KMS-11 (cell line): ENCODE data around the gene G6PC3.

Experiments
- H2AFZ ChIP-seq: fragments of 200-600 bp; sonication (generic); 2 replicates; pipeline ENCODE4 v1.6.1; 2016; ENCODE audit warnings: antibody characterized with exemption, mixed run types, low read depth
- H3K27ac ChIP-seq: fragments of 200-600 bp; sonication (generic); 2 replicates; pipeline ENCODE4 v1.6.1; 2016; ENCODE audit warnings: mild to moderate bottlenecking, mixed run types
- H3K27me3 ChIP-seq: fragments of 200-600 bp; sonication (generic); 2 replicates; pipeline ENCODE4 v1.6.1; 2017; ENCODE audit warnings: mild to moderate bottlenecking, low read depth, mixed run types, moderate library complexity; ENCODE audit not compliant: insufficient read depth
- H3K36me3 ChIP-seq: fragments of 200-600 bp; sonication (generic); 2 replicates; pipeline ENCODE4 v1.6.1; 2017; ENCODE audit warnings: mild to moderate bottlenecking, mixed run types; ENCODE audit not compliant: insufficient read depth
- H3K4me1 ChIP-seq: fragments of 200-600 bp; sonication (generic); 2 replicates; pipeline ENCODE4 v1.6.1; 2016; ENCODE audit warnings: mild to moderate bottlenecking, low read depth, mixed run types; ENCODE audit not compliant: poor library complexity, severe bottlenecking
- H3K4me2 ChIP-seq: fragments of 200-600 bp; sonication (generic); 2 replicates; pipeline ENCODE4 v1.7.0; 2016; ENCODE audit warnings: mild to moderate bottlenecking, mixed run types
- H3K4me3 ChIP-seq: fragments of 200-600 bp; sonication (generic); IDR thresholded peaks from 2 replicates; pipeline ENCODE4 v1.6.1; 2017; ENCODE audit warnings: low read depth, low read length, mixed read lengths; ENCODE audit not compliant: insufficient read depth
- H3K79me2 ChIP-seq: fragments of 200-600 bp; sonication (generic); 2 replicates; pipeline ENCODE4 v1.6.1; 2016; ENCODE audit warnings: low read depth, mixed run types; ENCODE audit not compliant: insufficient read depth
- H3K9ac ChIP-seq: fragments of 200-600 bp; sonication (generic); 2 replicates; pipeline ENCODE4 v1.6.1; 2016; ENCODE audit warnings: mild to moderate bottlenecking, mixed run types
- H4K20me1 ChIP-seq: fragments of 200-600 bp; sonication (generic); 2 replicates; pipeline ENCODE4 v1.6.1; 2016; ENCODE audit warnings: mild to moderate bottlenecking, mixed run types; ENCODE audit not compliant: insufficient read depth
- CTCF ChIP-seq: fragments of 200-600 bp; sonication (generic); conservative IDR thresholded peaks from 2 replicates; pipeline ENCODE4 v1.6.1; 2017; ENCODE audit warnings: low read depth, mild to moderate bottlenecking, antibody characterized with exemption, low read length, moderate library complexity, mixed read lengths

Gene G6PC3

DNA sequence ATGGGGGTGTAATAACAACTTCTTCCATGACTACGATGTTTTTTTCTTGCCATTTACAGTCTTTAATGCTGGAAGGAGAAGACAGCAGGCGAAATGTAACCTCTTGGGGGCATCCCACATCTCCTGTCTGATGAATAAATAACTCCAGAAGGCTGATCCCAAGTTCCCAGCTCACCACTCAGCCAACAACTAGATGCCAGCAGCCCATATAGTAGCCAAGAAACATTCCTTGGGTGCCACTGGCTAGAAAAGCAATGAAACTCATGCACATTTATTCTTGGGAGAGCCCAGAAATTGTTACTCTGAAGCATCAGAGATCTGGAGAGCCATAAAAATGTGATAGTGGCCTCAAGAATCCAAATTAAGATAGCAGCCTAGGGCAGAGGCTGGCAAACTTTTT, 33.1 kb upstream of the G6PC3 start:
- peaks cover 14% of the 10 kb centered on the region for H3K4me1 ChIP-seq
- no peaks in the 10 kb centered on the region for H3K27me3 ChIP-seq
- no peak for TF ChIP-seq CTCF
- no peak overlapping the region for H2AFZ ChIP-seq
- H3K4me2 ChIP-seq: no peak overlapping the region
- H3K27ac ChIP-seq: no peak overlapping the region
- H3K4me3 ChIP-seq: no peak overlapping the region
- H3K36me3 ChIP-seq: 0 out of 2 replicates have a peak, but pooled peaks cover 4% of the 10 kb centered on the region
- no peak overlapping the region for H3K9ac ChIP-seq
- peaks cover 3% of the 10 kb centered on the region; the same call in 1 of the 2 replicates for H4K20me1 ChIP-seq
- H3K79me2 ChIP-seq: peaks cover 34% of the 10 kb centered on the region; the same call in 1 of the 2 replicates

DNA sequence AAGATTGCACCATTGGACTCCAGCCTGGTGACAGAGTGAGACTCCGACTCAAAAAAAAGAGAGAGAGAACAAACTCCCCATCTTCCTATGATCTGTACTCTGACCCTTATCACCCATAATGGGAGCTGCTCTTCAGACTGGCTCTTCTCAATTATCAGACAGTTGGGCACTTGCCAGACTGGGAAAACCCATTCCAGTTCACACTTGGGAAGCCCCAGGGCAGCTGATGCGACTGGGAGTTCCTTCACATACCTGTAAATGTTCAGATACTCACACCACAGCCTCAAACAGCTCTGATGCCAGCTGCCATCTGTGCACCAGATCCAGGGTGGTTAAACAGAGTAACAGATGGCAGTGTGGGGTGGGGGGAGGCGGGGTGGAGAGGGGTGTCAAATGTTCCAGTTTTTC, 31.9 kb upstream of the G6PC3 start:
- H3K4me2 ChIP-seq: no peak overlapping the region
- H3K27me3 ChIP-seq: no peaks in the 10 kb centered on the region
- peaks cover 43% of the 10 kb centered on the region; the same call in 1 of the 2 replicates for H3K79me2 ChIP-seq
- no peak overlapping the region for H2AFZ ChIP-seq
- H3K4me3 ChIP-seq: no peak overlapping the region
- H3K9ac ChIP-seq: no peak overlapping the region
- H3K36me3 ChIP-seq: peaks cover 4% of the 10 kb centered on the region; the same call in 1 of the 2 replicates
- H4K20me1 ChIP-seq: peaks cover 3% of the 10 kb centered on the region; the same call in 1 of the 2 replicates
- peaks cover 14% of the 10 kb centered on the region for H3K4me1 ChIP-seq
- no peak overlapping the region for H3K27ac ChIP-seq
- TF ChIP-seq CTCF: no peak

DNA sequence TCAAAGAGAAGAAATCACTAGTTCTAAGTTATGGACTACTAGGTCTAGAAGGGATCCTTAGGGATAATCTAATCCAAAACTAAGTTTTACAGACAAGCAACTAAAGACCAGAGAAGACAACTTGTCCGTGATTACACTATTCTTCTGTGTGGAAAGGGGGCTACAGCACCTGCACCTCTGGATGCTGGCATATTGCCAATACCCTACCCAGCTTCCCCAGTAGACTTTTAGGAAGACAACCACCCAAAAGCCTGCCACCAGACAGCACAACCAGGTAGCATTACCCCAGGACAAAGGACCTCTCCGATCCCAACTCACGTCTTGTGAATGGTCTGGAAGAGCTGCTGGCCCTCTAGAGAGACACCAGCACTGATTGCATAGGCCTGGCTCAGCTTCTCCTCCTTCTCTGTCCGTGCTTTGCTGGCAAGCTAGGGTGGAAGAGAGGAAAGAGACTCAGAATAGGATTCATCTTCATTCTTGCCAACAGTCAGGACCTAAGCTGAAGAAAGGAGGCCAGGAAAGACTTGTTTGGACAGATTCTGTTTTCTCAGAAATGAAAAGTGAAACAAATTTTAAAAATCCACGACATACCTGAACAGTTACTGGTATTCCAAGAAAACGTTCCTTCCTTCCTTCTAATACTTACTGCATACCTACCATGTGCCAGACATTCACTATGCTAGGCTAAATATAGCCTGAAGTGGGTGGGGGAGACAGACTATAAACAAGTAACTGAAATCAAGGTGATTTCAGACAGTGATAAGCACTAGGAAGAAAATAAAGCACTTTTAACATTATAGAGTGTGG, 30.5 kb upstream of the G6PC3 start:
- Histone ChIP-seq H3K4me1 (peaks cover 14% of the 10 kb centered on the region), H3K36me3 (peaks cover 4% of the 10 kb centered on the region; the same call in 1 of the 2 replicates), H3K4me3 (no peak overlapping the region), H3K27ac (no peak overlapping the region), H3K27me3 (no peaks in the 10 kb centered on the region), H2AFZ (no peak overlapping the region), H3K79me2 (peaks cover 55% of the 10 kb centered on the region; the same call in 1 of the 2 replicates), H3K4me2 (no peak overlapping the region), H4K20me1 (peaks cover 9% of the 10 kb centered on the region; the same call in 1 of the 2 replicates), H3K9ac (no peak overlapping the region)
- no peak for TF ChIP-seq CTCF

- Histone ChIP-seq H3K36me3 (no peaks in the 10 kb centered on the region; the same call in 1 of the 2 replicates), H4K20me1 (peaks cover 9% of the 10 kb centered on the region; the same call in 1 of the 2 replicates), H3K9ac (no peak overlapping the region), H2AFZ (no peak overlapping the region), H3K27ac (no peak overlapping the region), H3K79me2 (peaks cover 77% of the 10 kb centered on the region; the same call in 1 of the 2 replicates), H3K27me3 (no peaks in the 10 kb centered on the region), H3K4me2 (no peak overlapping the region), H3K4me1 (peaks cover 14% of the 10 kb centered on the region), H3K4me3 (no peak overlapping the region)
- TF ChIP-seq CTCF: no peak
Measured at GRCh38 chr17:44043272-44043696, 27.3 kb upstream of the G6PC3 start.
